RWPE2 (cell line): ENCODE results near the gene KIF1B.
A peak's percentile ranks its signal among the peaks of the same experiment; 100 is the strongest.

ENCODE experiments used
- ATAC-seq: fragments of 200-7000 bp; cut with Tn5 transposase; 3 replicates; pipeline ENCODE4 v1.9.1; 2021; ENCODE audit warnings: low read depth
- DNase-seq: peaks from one replicate; pipeline ENCODE4 v3.0.0-alpha.2; 2020; ENCODE audit warnings: low spot score
- H3K27ac ChIP-seq: fragments of 450-650 bp; 2 replicates; pipeline ENCODE4 v1.5.1; 2017; ENCODE audit warnings: mild to moderate bottlenecking; ENCODE audit not compliant: poor library complexity, severe bottlenecking
- H3K27me3 ChIP-seq: fragments of 250-450 bp; sonication (Bioruptor Pico); 2 replicates; pipeline ENCODE4 v1.5.1; 2021; ENCODE audit warnings: mild to moderate bottlenecking, moderate library complexity; ENCODE audit not compliant: insufficient read depth, poor library complexity, severe bottlenecking
- H3K36me3 ChIP-seq: fragments of 250-450 bp; sonication (Bioruptor Pico); 2 replicates; pipeline ENCODE4 v1.5.1; 2020; ENCODE audit warnings: low read depth, mild to moderate bottlenecking, moderate library complexity
- H3K4me1 ChIP-seq: fragments of 250-450 bp; sonication (Bioruptor Pico); 2 replicates; pipeline ENCODE4 v1.5.1; 2021; ENCODE audit warnings: mild to moderate bottlenecking, moderate library complexity; ENCODE audit not compliant: insufficient read depth, poor library complexity, severe bottlenecking
- H3K4me3 ChIP-seq: fragments of 250-450 bp; sonication (Bioruptor Pico); 2 replicates; pipeline ENCODE4 v1.5.1; 2021; ENCODE audit warnings: mild to moderate bottlenecking, moderate library complexity; ENCODE audit not compliant: severe bottlenecking
- H3K9me3 ChIP-seq: fragments of 250-450 bp; sonication (Bioruptor Pico); 2 replicates; pipeline ENCODE4 v1.5.1; 2021; ENCODE audit warnings: mild to moderate bottlenecking, moderate library complexity; ENCODE audit not compliant: severe bottlenecking
- CTCF ChIP-seq: fragments of 450-650 bp; IDR thresholded peaks from one replicate; pipeline ENCODE4 v1.5.1; 2017; ENCODE audit warnings: mild to moderate bottlenecking, moderate library complexity; ENCODE audit not compliant: poor library complexity, severe bottlenecking

The KIF1B gene

DNA sequence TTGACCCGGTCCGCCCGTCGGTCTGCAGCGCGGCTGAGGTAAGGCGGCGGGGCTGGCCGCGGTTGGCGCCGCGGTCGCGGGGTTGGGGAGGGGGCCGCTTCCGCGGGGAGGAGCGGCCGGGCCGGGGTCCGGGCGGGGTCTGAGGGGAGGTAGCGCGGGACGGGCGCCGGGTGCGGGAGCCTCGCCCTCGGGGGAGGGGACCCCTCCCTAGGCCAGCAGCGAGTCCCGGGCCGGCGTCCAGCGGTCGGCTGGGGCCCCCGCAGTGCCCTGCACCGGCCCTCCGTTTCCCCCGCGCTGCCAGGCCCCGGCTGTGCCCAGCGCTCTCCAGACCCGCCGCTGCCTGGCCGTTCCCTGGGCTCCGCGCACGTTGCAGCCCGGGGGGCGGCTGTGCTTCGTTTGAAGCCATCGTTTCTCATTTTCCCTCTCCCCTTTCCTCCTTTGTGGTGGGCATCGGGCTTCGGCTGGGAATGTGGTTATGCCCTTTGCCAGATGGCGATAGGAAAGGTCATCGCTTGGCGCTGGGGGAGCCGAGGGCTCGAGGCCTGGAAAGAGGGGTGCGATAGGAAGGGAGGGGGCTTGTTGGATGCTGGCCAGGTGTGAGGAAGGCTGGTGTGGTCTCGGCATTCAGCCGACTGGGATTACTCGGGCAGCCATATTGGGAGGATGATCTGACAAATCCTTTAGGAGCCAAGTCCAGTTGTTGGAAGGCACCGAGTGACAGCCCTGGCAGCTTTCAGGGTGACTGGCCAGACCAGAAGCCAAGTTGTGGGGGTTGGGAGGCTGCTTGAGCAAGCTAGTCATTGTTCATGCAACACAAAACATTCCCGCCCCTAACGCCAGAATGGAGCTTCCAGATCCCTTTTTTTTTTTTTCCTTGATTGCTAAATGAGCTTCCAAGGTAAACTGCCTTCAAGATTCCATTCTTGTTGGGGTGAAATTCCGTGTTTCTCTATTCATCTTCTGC is 753 bp downstream of the KIF1B start:
- Histone ChIP-seq H3K36me3 (no peaks in the 10 kb centered on the region), H3K27ac (peak overlapping the region; percentile 85), H3K27me3 (no peaks in the 10 kb centered on the region), H3K9me3 (no peaks in the 10 kb centered on the region), H3K4me3 (peak overlapping the region; percentile 83), H3K4me1 (no peaks in the 10 kb centered on the region)
- peak; percentile 29 for ATAC-seq
- TF ChIP-seq CTCF: no peak
- peak; percentile 92 for DNase-seq

- TF ChIP-seq CTCF: no peak
- peak overlapping the region; percentile 85 for H3K27ac ChIP-seq
- H3K4me1 ChIP-seq: no peaks in the 10 kb centered on the region
- H3K36me3 ChIP-seq: no peaks in the 10 kb centered on the region
- ATAC-seq (peak; percentile 2; the same call in 2 of the 3 replicates), DNase-seq (no peak)
- no peaks in the 10 kb centered on the region for H3K9me3 ChIP-seq
- H3K27me3 ChIP-seq: no peaks in the 10 kb centered on the region
- H3K4me3 ChIP-seq: peak overlapping the region; percentile 83
Measured at GRCh38 chr1:10211805-10212410, 1.5 kb downstream of the KIF1B start.

DNA sequence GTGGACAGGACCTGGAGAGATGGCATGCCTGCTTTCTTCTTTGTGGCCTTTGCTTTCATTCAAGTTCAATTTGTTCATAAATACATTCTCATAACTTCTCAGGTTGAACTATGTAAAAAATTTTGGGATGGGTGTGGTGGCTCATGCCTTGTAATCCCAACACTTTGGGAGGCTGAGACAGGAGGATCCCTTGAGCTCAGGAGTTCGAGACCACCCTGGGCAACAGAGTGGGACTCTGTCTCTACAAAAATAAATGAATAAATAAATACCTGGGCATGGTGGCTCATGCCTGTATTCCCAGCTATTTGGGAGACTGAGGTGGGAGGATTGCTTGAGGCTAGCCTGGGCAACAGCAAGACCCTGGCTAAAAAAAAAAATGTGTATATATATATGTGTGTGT is 2.1 kb downstream of the KIF1B start:
- Histone ChIP-seq H3K27ac (peak overlapping the region; percentile 85), H3K4me3 (no peak overlapping the region), H3K36me3 (no peaks in the 10 kb centered on the region), H3K27me3 (no peaks in the 10 kb centered on the region), H3K9me3 (no peaks in the 10 kb centered on the region), H3K4me1 (no peaks in the 10 kb centered on the region)
- no peak for TF ChIP-seq CTCF
- ATAC-seq: no peak
- no peak for DNase-seq

- Histone ChIP-seq H3K4me3 (no peak overlapping the region), H3K27me3 (no peaks in the 10 kb centered on the region), H3K4me1 (peaks cover 5% of the 10 kb centered on the region), H3K9me3 (no peaks in the 10 kb centered on the region), H3K36me3 (no peaks in the 10 kb centered on the region), H3K27ac (no peak overlapping the region)
- no peak for DNase-seq
- no peak for TF ChIP-seq CTCF
- no peak for ATAC-seq
Measured at GRCh38 chr1:10213186-10213705, 2.9 kb downstream of the KIF1B start.
